ENCODE measurements around the gene TMOD1.

DNA sequence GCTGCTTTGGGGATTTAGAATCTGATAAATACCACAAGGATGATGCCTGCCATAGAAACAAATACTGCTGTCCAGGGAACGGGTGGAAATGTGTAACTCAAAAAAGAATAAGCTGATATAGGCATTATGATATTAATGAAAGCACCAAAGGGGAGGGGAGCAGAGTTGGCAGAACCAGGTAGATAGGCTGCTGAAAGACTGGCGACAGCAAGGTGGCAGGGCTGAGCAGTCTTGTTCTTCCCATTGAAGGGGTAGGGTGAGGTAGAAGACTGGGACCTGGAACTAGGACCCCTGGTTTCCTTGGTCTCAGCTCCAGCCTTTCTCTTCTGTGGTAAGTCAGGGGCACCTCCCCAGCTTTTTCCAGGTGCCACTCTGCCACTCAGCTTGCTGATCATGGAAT, 31.4 kb upstream of the TMOD1 start:
- peak; percentile 26; the same call in 1 of the 2 replicates for TF ChIP-seq CTCF (CRISPR knock-in tag; IDR thresholded peaks at IDR 0.05)
- TF ChIP-seq ZNF644 (CRISPR knock-in tag; IDR thresholded peaks at IDR 0.05; ENCODE audit: low read depth), result no peak
- no peak for TF ChIP-seq MXI1 (IDR thresholded peaks at IDR 0.05; ENCODE audit: borderline replicate concordance, low read depth, low read length)
- TF ChIP-seq MAX (IDR thresholded peaks at IDR 0.05), result no peak
